CD8-positive, alpha-beta memory T cell (primary cell): ENCODE results near the gene JMJD1C. TPM values are rescaled to one million over a fixed set of nuclear protein-coding genes. Genes with fewer than 3 reads are reported as not detected.

Experiments
- CTCF ChIA-PET: fragments of 350-600 bp; sonication (Branson Sonifier 250); formaldehyde crosslinking; loops from one replicate; lab custom pipeline; 2021; ENCODE audit warnings: antibody characterized with exemption; lab: Charles Lee
- POLR2A ChIA-PET: fragments of 350-600 bp; sonication (Branson Sonifier 250); formaldehyde crosslinking; loops from one replicate; lab custom pipeline; 2021; ENCODE audit warnings: antibody characterized with exemption; lab: Charles Lee
- DNase-seq, 5 donors: peaks; one replicate each; pipeline versions ENCODE4 v3.0.0 to v3.0.0-alpha.2; 2020 to 2022; ENCODE audit warnings: mixed read lengths in 1 of 5
- H3K27ac ChIP-seq: one replicate; pipeline ENCODE4 v1.7.0; 2013; ENCODE audit warnings: low read depth, mild to moderate bottlenecking, low read length, moderate library complexity
- H3K27me3 ChIP-seq: 2 replicates; pipeline ENCODE4 v1.7.0; 2013; ENCODE audit warnings: low read length, mild to moderate bottlenecking; ENCODE audit not compliant: insufficient read depth, poor library complexity, severe bottlenecking
- H3K36me3 ChIP-seq: 2 replicates; pipeline ENCODE4 v1.7.0; 2013; ENCODE audit warnings: mild to moderate bottlenecking, low read length, moderate library complexity; ENCODE audit not compliant: insufficient read depth
- H3K4me1 ChIP-seq: 2 replicates; pipeline ENCODE4 v1.7.0; 2013; ENCODE audit warnings: mild to moderate bottlenecking, low read length, moderate library complexity; ENCODE audit not compliant: insufficient read depth
- H3K4me3 ChIP-seq: 2 replicates; pipeline ENCODE4 v1.7.0; 2013; ENCODE audit warnings: mild to moderate bottlenecking, low read length
- H3K9me3 ChIP-seq: 2 replicates; pipeline ENCODE4 v1.7.0; 2013; ENCODE audit warnings: mild to moderate bottlenecking, low read length
- H3K27ac Mint-ChIP-seq, 8 donors: one replicate each; pipeline ENCODE4 v1.8.0; 2020 to 2021; ENCODE audit warnings: mixed read lengths in 8 of 8, mild to moderate bottlenecking in 6 of 8, inconsistent platforms in 3 of 8, moderate library complexity in 3 of 8
- H3K27me3 Mint-ChIP-seq, 2 donors: one replicate each; pipeline ENCODE4 v1.8.0; 2020 to 2021; ENCODE audit warnings: mixed read lengths in 2 of 2, mild to moderate bottlenecking in 1 of 2, moderate library complexity in 1 of 2
- H3K36me3 Mint-ChIP-seq, 3 donors: one replicate each; pipeline ENCODE4 v1.8.0; 2020 to 2021; ENCODE audit warnings: mixed read lengths in 3 of 3, inconsistent platforms in 1 of 3, mild to moderate bottlenecking in 1 of 3
- H3K4me1 Mint-ChIP-seq, 3 donors: one replicate each; pipeline ENCODE4 v1.8.0; 2020 to 2021; ENCODE audit warnings: mixed read lengths in 3 of 3, inconsistent platforms in 1 of 3, mild to moderate bottlenecking in 1 of 3
- H3K4me3 Mint-ChIP-seq, 7 donors: one replicate each; pipeline ENCODE4 v1.8.0; 2020 to 2021; ENCODE audit warnings: mixed read lengths in 7 of 7, mild to moderate bottlenecking in 6 of 7, moderate library complexity in 4 of 7, inconsistent platforms in 2 of 7
- H3K9me3 Mint-ChIP-seq, 5 donors: one replicate each; pipeline ENCODE4 v1.8.0; 2020 to 2022; ENCODE audit warnings: mixed read lengths in 5 of 5, mild to moderate bottlenecking in 3 of 5, moderate library complexity in 2 of 5, inconsistent platforms in 1 of 5
- polyA plus RNA-seq: library from polyadenylated mRNA; unstranded; fragments of 300-500 nt; fragmentation: Illumina TruSeq; gene quantifications from one replicate; pipeline ENCODE4 v1.2.3, GENCODE V29; 2021
- total RNA-seq, 2 experiments: library from RNA; stranded (reverse); gene quantifications; one replicate each; pipeline ENCODE4 v1.2.3, GENCODE V29; 2021

Gene JMJD1C
- total and polyA plus RNA-seq, 3 experiments from 2014 or later: 41.7 to 51.9 (median 46.0) TPM

DNA sequence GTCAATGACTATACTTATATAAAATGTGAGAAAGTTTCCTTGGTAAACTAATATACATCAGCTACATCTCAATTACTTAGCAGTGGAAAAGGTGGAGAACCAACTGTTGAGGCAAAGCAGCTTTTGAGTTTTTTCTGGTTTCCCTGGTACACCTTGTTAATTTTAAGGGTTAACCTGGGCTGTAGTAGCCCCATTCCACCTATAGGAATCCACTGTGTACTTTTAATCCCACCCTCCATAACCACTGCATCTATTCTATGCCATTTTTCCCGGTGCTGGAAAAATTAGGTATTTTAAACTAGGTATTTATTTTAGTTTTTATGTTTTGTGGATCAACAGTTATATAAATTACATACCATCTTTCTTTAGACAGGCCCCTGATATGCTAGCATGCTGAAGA, 290.2 kb downstream of the JMJD1C start:
- no peak for DNase-seq
- POLR2A ChIA-PET: no interaction called here
- peak overlapping the region in 1 of 8 donors; percentile 12 for H3K27ac Mint-ChIP-seq
- CTCF ChIA-PET: interaction anchor here (0.8 to 2.4 kb wide), 2 partner anchors 9 to 545 kb away, joined by 3 to 5 read pairs; no protein-coding TSS in a partner anchor
- Histone ChIP-seq H3K4me1 (no peaks in the 10 kb centered on the region), H3K27me3 (no peaks in the 10 kb centered on the region), H3K4me3 (no peak overlapping the region), H3K27ac (no peak overlapping the region), H3K9me3 (no peaks in the 10 kb centered on the region), H3K36me3 (peaks cover 20% of the 10 kb centered on the region)
- H3K9me3 Mint-ChIP-seq: no peaks in the 10 kb centered on the region
- H3K36me3 Mint-ChIP-seq: peaks cover 7 to 92% (median 23%) of the 10 kb centered on the region in 3 donors
- peaks cover 15 to 29% (median 19%) of the 10 kb centered on the region in 3 donors for H3K4me1 Mint-ChIP-seq
- H3K4me3 Mint-ChIP-seq: no peak overlapping the region
- H3K27me3 Mint-ChIP-seq: no peaks in the 10 kb centered on the region

DNA sequence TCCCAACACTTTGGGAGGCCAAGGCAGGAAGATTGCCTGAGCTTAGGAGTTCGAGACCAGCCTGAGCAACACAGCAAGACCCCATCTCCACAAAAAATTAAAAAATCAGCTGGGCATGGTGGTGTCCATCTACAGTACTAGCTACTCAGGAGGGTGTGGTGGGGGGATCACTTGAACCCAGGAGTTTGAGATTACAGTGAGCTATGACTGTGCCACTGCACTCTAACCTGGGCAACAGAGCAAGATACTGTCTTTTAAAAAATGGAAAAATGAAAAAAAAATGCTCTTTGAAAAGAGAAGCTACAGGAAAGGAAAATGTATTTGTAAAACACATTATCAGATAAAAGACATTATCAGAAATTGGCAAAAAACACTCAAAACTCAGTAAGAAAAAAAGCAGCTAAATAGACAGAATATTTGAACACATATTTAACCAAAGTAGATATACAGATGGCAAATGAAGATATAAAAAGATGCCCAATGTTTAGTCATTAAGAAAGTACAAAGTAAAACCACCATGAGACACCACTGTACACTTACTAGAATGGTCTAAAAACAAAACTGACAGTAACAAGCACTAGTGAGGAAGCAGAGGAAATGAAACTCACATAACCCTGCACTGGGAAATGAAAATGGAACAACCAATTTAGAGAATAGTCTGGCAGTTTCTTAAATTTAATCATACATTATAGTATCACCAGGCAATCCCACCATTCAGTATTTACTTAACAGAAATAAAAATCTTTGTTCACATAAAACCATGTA, 292.1 kb downstream of the JMJD1C start:
- Mint-ChIP-seq H3K4me1 (peaks cover 15 to 35% (median 19%) of the 10 kb centered on the region in 3 donors), H3K27ac (peak overlapping the region; percentile 11 to 79 (median 58)), H3K9me3 (no peaks in the 10 kb centered on the region), H3K27me3 (no peaks in the 10 kb centered on the region), H3K36me3 (peaks cover 7 to 91% (median 27%) of the 10 kb centered on the region in 3 donors), H3K4me3 (no peak overlapping the region)
- Histone ChIP-seq H3K4me1 (no peaks in the 10 kb centered on the region), H3K36me3 (peaks cover 29% of the 10 kb centered on the region), H3K27ac (no peak overlapping the region), H3K9me3 (no peaks in the 10 kb centered on the region), H3K4me3 (no peak overlapping the region), H3K27me3 (no peaks in the 10 kb centered on the region)
- DNase-seq: no peak
- POLR2A ChIA-PET: no interaction called here
- CTCF ChIA-PET: interaction anchor here (2.4 kb wide), 1 partner anchor 547 kb away, joined by 5 read pairs; no protein-coding TSS in a partner anchor

DNA sequence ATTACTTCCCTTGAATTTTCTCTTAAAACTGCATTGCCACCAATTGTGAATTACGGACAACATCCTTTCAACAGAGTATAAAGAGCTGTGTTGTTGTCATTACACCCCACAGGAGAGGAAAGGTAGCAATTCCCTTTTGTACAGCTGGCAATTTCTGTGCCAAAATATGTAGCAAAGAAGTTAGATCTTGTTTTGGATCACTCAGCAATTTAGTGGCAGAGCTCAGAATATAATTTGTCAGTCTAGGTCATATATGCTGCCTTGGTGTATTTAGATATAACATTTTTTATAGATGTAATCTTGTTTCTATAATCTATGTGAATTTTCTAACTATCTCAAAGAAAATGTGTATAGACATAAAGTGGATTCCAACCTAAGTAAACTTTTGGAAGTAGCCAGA, 293.9 kb downstream of the JMJD1C start:
- Mint-ChIP-seq H3K4me3 (no peak overlapping the region), H3K36me3 (peaks cover 3 to 83% (median 19%) of the 10 kb centered on the region in 3 donors), H3K27ac (peak overlapping the region in 3 of 8 donors; percentile 39 to 70 (median 47)), H3K9me3 (no peaks in the 10 kb centered on the region), H3K4me1 (peaks cover 12 to 28% (median 19%) of the 10 kb centered on the region in 3 donors), H3K27me3 (no peaks in the 10 kb centered on the region)
- Histone ChIP-seq H3K4me3 (no peak overlapping the region), H3K27ac (no peak overlapping the region), H3K36me3 (peaks cover 25% of the 10 kb centered on the region), H3K4me1 (no peaks in the 10 kb centered on the region), H3K27me3 (no peaks in the 10 kb centered on the region), H3K9me3 (no peaks in the 10 kb centered on the region)
- ChIA-PET POLR2A (no interaction called here), CTCF (no interaction called here)
- no peak for DNase-seq

DNA sequence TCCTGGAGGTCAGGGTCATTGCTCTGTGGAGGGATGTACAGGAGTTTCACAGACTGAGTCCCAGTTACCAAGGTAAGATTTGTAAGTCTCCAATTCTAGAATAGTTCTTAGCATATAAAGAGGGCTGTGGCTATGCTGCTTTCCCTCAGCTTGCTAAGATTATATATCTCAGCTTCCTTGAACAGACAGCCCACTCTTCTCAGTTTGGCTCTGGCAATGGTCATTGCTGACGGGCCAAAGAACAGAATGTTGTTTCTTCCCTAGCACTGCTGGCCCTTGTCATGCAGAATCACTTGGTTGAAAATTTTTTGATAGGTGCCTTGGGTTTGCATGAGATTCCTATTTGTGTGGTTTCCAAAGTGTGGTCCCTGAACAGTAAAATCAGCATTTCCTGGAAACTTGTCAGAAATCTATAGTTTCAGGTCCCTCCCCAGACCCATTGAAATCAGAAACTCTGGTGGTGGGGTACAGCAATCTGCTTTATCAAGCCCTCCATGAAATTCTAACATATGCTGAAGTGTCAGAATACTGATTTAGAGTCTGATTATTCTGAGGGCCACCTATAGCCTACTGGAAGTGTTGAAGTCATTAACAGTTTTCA, 294.4 kb downstream of the JMJD1C start:
- H3K27me3 ChIP-seq: no peaks in the 10 kb centered on the region
- no peak overlapping the region for H3K27ac ChIP-seq
- peaks cover 22% of the 10 kb centered on the region for H3K36me3 ChIP-seq
- Mint-ChIP-seq H3K4me1 (peaks cover 14 to 28% (median 19%) of the 10 kb centered on the region in 3 donors), H3K4me3 (no peak overlapping the region), H3K36me3 (peaks cover 3 to 80% (median 19%) of the 10 kb centered on the region in 3 donors), H3K9me3 (no peaks in the 10 kb centered on the region), H3K27ac (peak overlapping the region in 7 of 8 donors; percentile 26 to 70 (median 41)), H3K27me3 (no peaks in the 10 kb centered on the region)
- POLR2A ChIA-PET: no interaction called here
- H3K4me1 ChIP-seq: no peaks in the 10 kb centered on the region
- H3K9me3 ChIP-seq: no peaks in the 10 kb centered on the region
- CTCF ChIA-PET: interaction anchor here (1.0 to 6.4 kb wide), 2 partner anchors 458 to 548 kb away, joined by 3 to 154 read pairs; no protein-coding TSS in a partner anchor
- DNase-seq: no peak
- H3K4me3 ChIP-seq: no peak overlapping the region

DNA sequence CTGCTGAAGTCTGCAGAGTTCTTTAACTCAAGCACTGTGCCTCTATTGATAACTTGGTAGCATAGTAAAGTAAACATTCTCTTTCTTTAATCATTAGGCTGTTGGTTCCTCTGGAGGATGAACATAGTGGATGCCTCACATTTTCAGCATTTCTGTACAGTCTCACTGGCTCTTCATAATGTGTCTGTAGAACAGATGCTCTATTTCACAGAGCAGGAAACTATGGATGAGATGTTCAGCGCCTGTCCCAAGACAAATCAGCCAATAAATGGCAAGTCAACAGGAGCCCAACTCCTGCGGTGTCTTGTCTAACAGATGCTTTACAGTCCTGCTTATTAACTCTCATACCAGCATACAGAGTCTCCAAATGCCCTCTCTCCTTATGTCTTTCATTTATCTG, 296.2 kb downstream of the JMJD1C start:
- Histone ChIP-seq H3K9me3 (no peaks in the 10 kb centered on the region), H3K27me3 (no peaks in the 10 kb centered on the region), H3K27ac (no peak overlapping the region), H3K4me3 (no peak overlapping the region), H3K4me1 (no peaks in the 10 kb centered on the region), H3K36me3 (peaks cover 22% of the 10 kb centered on the region)
- ChIA-PET POLR2A (no interaction called here), CTCF (interaction anchor here (6.4 kb wide), 1 partner anchor 550 kb away, joined by 154 read pairs; no protein-coding TSS in a partner anchor)
- H3K4me1 Mint-ChIP-seq: peaks cover 14 to 28% (median 15%) of the 10 kb centered on the region in 3 donors
- H3K27me3 Mint-ChIP-seq: no peaks in the 10 kb centered on the region
- H3K9me3 Mint-ChIP-seq: no peaks in the 10 kb centered on the region
- H3K27ac Mint-ChIP-seq: peak overlapping the region in 3 of 8 donors; percentile 17 to 68 (median 58)
- DNase-seq: no peak
- H3K36me3 Mint-ChIP-seq: peaks cover 0 to 68% (median 16%) of the 10 kb centered on the region in 3 donors
- no peak overlapping the region for H3K4me3 Mint-ChIP-seq

DNA sequence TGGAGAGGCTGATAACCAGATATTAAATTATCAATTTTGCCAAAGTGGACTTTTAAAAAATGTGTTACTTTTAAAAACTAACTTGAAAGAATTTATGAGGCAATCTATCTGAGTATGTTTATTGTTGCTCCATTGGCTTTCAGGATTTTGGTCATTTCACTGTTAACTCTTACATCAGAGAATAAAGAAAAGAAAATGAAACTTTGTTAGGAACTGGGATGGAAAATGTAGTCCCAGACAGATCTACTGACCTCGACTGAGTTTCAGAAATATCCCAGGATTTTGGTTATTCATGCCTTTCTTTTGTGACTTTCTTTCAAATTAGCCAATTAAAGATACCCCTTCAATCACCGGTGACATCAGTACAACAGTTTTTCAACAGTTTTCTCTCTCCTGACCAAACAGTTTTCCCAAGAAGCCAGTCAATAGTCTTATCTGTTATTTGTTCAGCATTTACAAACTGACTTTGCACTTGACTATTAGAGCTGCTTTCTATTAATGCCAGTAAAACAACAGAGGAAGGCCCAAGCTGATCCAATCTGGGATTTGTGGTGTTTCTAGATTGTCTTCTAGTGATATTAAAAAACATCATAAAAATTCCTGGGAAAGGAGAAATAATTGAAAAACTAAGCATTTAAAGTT, 296.8 kb downstream of the JMJD1C start:
- H3K36me3 Mint-ChIP-seq: peaks cover 0 to 68% (median 12%) of the 10 kb centered on the region in 3 donors
- Histone ChIP-seq H3K9me3 (no peaks in the 10 kb centered on the region), H3K36me3 (peaks cover 22% of the 10 kb centered on the region)

DNA sequence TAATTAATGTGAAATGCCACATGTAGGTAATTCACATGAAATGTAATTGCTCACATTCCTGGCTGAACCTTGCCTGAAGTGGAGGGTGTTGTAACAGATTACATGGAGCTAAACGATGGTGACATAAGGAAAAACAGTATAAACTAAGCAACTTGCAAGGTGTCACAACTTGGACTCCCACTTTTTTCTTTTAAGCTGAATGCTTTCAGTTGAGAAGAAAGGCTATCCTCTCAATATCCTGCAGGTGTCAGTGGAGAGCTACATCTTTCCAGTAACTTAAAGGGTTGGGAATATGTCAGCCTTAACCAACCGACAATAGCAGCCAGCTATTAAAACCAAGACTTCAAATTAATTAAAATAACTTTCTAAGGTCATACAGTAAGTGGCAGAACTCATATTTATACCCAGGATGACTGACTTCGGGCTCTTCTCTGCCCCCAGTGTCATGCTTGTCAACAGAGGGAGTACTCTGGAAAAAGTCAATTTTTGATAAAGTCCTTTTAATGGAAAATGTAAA, 299.0 kb downstream of the JMJD1C start:
- peak in 2 of 5 donors; percentile 36 to 48 for DNase-seq
- Histone ChIP-seq H3K9me3 (no peaks in the 10 kb centered on the region), H3K4me3 (no peak overlapping the region), H3K36me3 (peaks cover 18% of the 10 kb centered on the region), H3K4me1 (no peaks in the 10 kb centered on the region), H3K27ac (no peak overlapping the region), H3K27me3 (no peaks in the 10 kb centered on the region)
- peaks cover 0 to 54% (median 5%) of the 10 kb centered on the region in 3 donors for H3K36me3 Mint-ChIP-seq
- no peak overlapping the region for H3K4me3 Mint-ChIP-seq
- H3K27ac Mint-ChIP-seq: peak overlapping the region in 3 of 8 donors; percentile 16 to 60 (median 26)
- peaks cover 0 to 2% of the 10 kb centered on the region in 2 donors for H3K27me3 Mint-ChIP-seq
- H3K9me3 Mint-ChIP-seq: no peaks in the 10 kb centered on the region
- POLR2A ChIA-PET: interaction anchor here (0.7 to 1.1 kb wide), 2 partner anchors 34 to 463 kb away, joined by 3 to 6 read pairs; partner anchors contain the start of gene NRBF2
- CTCF ChIA-PET: interaction anchor here (0.7 to 6.4 kb wide), 25 partner anchors 8 to 729 kb away, joined by 3 to 154 read pairs (median 4); no protein-coding TSS in a partner anchor
- peaks cover 1 to 7% (median 2%) of the 10 kb centered on the region in 3 donors for H3K4me1 Mint-ChIP-seq

More for the DNA sequence above, 296.8 kb downstream of the JMJD1C start:
- Histone ChIP-seq H3K27ac (no peak overlapping the region), H3K27me3 (no peaks in the 10 kb centered on the region), H3K4me3 (no peak overlapping the region), H3K4me1 (no peaks in the 10 kb centered on the region)
- Mint-ChIP-seq H3K4me1 (peaks cover 10 to 23% (median 10%) of the 10 kb centered on the region in 3 donors), H3K4me3 (no peak overlapping the region), H3K9me3 (no peaks in the 10 kb centered on the region), H3K27me3 (no peaks in the 10 kb centered on the region), H3K27ac (peak overlapping the region in 5 of 8 donors; percentile 1 to 82 (median 38))
- ChIA-PET POLR2A (interaction anchor here (0.8 kb wide), 1 partner anchor 36 kb away, joined by 3 read pairs; the partner anchor contains the start of gene NRBF2), CTCF (interaction anchor here (4.1 to 6.4 kb wide), 2 partner anchors 460 to 551 kb away, joined by 62 to 154 read pairs; no protein-coding TSS in a partner anchor)
- no peak for DNase-seq
